OCI-LY7 (cell line): Measurements from ENCODE around the gene FMO4. TPM values are rescaled to one million over a fixed set of nuclear protein-coding genes. Genes with fewer than 3 reads are reported as not detected.

ENCODE experiments used
- BruUV-seq: library from RNA; stranded (reverse); fragments of 400-500 nt; replicated peaks from 2 replicates; lab custom pipeline; 2021; lab: Mats Ljungman, UMichigan
- CTCF ChIA-PET: fragments of 300-600 bp; sonication (Branson Sonifier 250); formaldehyde crosslinking; loops from one replicate; lab custom pipeline; 2022; ENCODE audit warnings: antibody characterized with exemption; ENCODE audit not compliant: unreplicated experiment; lab: Charles Lee
- POLR2A ChIA-PET: fragments of 300-600 bp; sonication (Branson Sonifier 250); formaldehyde crosslinking; loops from one replicate; lab custom pipeline; 2022; ENCODE audit warnings: antibody characterized with exemption; lab: Charles Lee
- DNase-seq: peaks from one replicate; pipeline ENCODE4 v3.0.0-alpha.2; 2015; ENCODE audit warnings: low spot score
- H2AFZ ChIP-seq: fragments of 200-600 bp; sonication (generic), shearing (Covaris generic); 2 replicates; pipeline ENCODE4 v1.6.1; 2014; ENCODE audit warnings: mild to moderate bottlenecking, antibody characterized with exemption, low read length, moderate library complexity
- H3K27ac ChIP-seq: fragments of 200-600 bp; sonication (generic); 2 replicates; pipeline ENCODE4 v1.5.1; 2014; ENCODE audit warnings: mixed run types, low read depth, mild to moderate bottlenecking, moderate library complexity, low read length, inconsistent platforms; ENCODE audit not compliant: poor library complexity, severe bottlenecking
- H3K36me3 ChIP-seq: fragments of 200-600 bp; sonication (generic); 2 replicates; pipeline ENCODE4 v1.6.1; 2014; ENCODE audit warnings: mild to moderate bottlenecking, antibody characterized with exemption, low read length, moderate library complexity, mixed read lengths; ENCODE audit not compliant: insufficient read depth
- H3K4me1 ChIP-seq: fragments of 200-600 bp; sonication (generic); 2 replicates; pipeline ENCODE4 v1.5.1; 2014; ENCODE audit warnings: mild to moderate bottlenecking, low read length; ENCODE audit not compliant: insufficient read depth, poor library complexity, severe bottlenecking
- H3K4me2 ChIP-seq: fragments of 200-600 bp; sonication (generic); 2 replicates; pipeline ENCODE4 v1.6.1; 2014; ENCODE audit warnings: mild to moderate bottlenecking, low read length
- H3K4me3 ChIP-seq: fragments of 200-600 bp; sonication (generic); 2 replicates; pipeline ENCODE4 v1.5.1; 2014; ENCODE audit warnings: mild to moderate bottlenecking, low read depth, low read length; ENCODE audit not compliant: poor library complexity, severe bottlenecking
- H3K79me2 ChIP-seq: fragments of 200-600 bp; sonication (generic); 2 replicates; pipeline ENCODE4 v1.6.1; 2016; ENCODE audit warnings: low read depth, mild to moderate bottlenecking, low read length, moderate library complexity, mixed read lengths; ENCODE audit not compliant: insufficient read depth
- H3K9me2 ChIP-seq: fragments of 200-600 bp; sonication (generic); 2 replicates; pipeline ENCODE4 v1.6.1; 2016; ENCODE audit warnings: mild to moderate bottlenecking, low read length, mixed read lengths; ENCODE audit not compliant: insufficient read depth
- H3K9me3 ChIP-seq: fragments of 200-600 bp; sonication (generic); 2 replicates; pipeline ENCODE4 v1.6.1; 2014; ENCODE audit warnings: mild to moderate bottlenecking, mixed run types, low read length, mixed read lengths
- H4K20me1 ChIP-seq: fragments of 200-600 bp; sonication (generic); 2 replicates; pipeline ENCODE4 v1.6.1; 2014; ENCODE audit warnings: mild to moderate bottlenecking, antibody characterized with exemption, low read length, moderate library complexity, mixed read lengths; ENCODE audit not compliant: insufficient read depth
- EZH2phosphoT487 ChIP-seq: fragments of 200-600 bp; sonication (generic); IDR thresholded peaks from 2 replicates; pipeline ENCODE4 v1.6.1; 2018; ENCODE audit warnings: low read depth, borderline replicate concordance, mild to moderate bottlenecking, mixed run types, antibody characterized with exemption, low read length, moderate library complexity, mixed read lengths
- intact Hi-C: fragments of 100-400 bp; cut with micrococcal nuclease; formaldehyde crosslinking; loops from one replicate; pipeline ENCODE4 v1.10.0; 2022; ENCODE audit not compliant: unreplicated experiment
- total RNA-seq, 2 experiments: library from RNA; depleted of rRNA in 1 of 2; stranded (reverse); fragments of >200 nt in 1 of 2; shearing (Covaris generic) in 1 of 2; gene quantifications; 2 replicates each; pipeline ENCODE4 v1.2.3, GENCODE V29; 2014 to 2022
- TF ChIP-seq, protein P1 (sequence below): fragments of 200-600 bp; sonication (generic); conservative IDR thresholded peaks from 2 replicates; pipeline ENCODE4 v1.5.1; 2014; ENCODE audit warnings: mild to moderate bottlenecking, antibody characterized with exemption, low read length, moderate library complexity, mixed read lengths

FMO4 gene
- total RNA-seq, 2 experiments from 2014 or later: 4.0 to 4.8 TPM

DNA sequence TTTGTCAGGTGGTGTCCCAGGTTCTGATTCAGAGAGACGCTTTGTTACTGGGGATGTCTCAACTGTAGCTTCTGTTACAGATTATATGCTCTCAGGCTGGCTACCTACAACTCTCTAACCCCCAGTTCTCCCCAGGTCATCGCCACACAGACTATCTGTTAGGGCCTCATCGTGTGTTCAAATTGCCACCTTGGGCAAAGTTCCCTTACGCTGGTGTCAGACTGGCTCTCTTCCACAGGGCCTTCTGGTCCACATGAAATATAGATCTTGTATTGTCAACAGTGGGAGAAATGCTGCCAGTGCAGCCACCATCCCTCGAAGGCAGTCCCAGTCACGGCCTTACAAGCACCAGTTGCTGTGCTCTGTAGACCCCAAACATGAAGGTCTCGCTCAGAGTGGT lies 15.3 kb downstream of the FMO4 start:
- Histone ChIP-seq H3K4me3 (no peak overlapping the region), H4K20me1 (no peaks in the 10 kb centered on the region), H3K4me1 (no peaks in the 10 kb centered on the region), H2AFZ (no peak overlapping the region), H3K9me2 (no peaks in the 10 kb centered on the region), H3K36me3 (no peaks in the 10 kb centered on the region), H3K9me3 (no peaks in the 10 kb centered on the region), H3K79me2 (no peaks in the 10 kb centered on the region), H3K4me2 (no peak overlapping the region), H3K27ac (no peak overlapping the region)
- DNase-seq: no peak
- TF ChIP-seq, protein P1, sequence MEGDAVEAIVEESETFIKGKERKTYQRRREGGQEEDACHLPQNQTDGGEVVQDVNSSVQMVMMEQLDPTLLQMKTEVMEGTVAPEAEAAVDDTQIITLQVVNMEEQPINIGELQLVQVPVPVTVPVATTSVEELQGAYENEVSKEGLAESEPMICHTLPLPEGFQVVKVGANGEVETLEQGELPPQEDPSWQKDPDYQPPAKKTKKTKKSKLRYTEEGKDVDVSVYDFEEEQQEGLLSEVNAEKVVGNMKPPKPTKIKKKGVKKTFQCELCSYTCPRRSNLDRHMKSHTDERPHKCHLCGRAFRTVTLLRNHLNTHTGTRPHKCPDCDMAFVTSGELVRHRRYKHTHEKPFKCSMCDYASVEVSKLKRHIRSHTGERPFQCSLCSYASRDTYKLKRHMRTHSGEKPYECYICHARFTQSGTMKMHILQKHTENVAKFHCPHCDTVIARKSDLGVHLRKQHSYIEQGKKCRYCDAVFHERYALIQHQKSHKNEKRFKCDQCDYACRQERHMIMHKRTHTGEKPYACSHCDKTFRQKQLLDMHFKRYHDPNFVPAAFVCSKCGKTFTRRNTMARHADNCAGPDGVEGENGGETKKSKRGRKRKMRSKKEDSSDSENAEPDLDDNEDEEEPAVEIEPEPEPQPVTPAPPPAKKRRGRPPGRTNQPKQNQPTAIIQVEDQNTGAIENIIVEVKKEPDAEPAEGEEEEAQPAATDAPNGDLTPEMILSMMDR: no peak
- no peak for TF ChIP-seq EZH2phosphoT487
- BruUV-seq: no TSS peak
- ChIA-PET CTCF (no interaction called here), POLR2A (no interaction called here)
- intact Hi-C loops: no loop called here

DNA sequence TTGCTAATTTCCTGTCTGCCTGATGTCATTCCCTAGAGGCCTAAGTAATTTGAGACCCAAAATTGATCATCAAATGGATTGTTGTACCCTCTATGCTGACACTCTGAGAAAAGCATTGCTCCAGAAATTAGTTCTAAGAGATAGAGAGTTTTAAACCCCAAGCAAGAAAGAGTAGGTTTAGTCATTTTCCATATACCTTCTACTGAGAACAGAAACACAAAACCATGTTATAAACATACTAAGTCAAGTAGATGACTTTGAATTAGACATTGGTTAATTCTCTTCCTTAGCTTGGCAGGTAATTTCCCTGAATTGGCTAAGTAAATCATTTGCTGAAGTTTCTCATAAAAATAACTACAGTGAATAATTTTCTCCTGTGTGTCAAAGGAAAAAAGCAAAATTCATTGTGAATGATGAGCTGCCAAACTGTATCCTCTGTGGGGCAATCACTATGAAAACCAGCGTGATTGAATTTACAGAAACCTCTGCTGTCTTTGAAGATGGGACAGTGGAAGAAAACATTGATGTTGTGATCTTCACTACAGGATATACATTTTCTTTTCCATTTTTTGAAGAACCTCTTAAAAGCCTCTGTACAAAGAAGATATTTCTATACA lies 20.1 kb downstream of the FMO4 start:
- Histone ChIP-seq H3K36me3 (no peaks in the 10 kb centered on the region), H3K79me2 (no peaks in the 10 kb centered on the region), H3K9me2 (no peaks in the 10 kb centered on the region), H2AFZ (no peak overlapping the region), H3K4me1 (no peaks in the 10 kb centered on the region), H4K20me1 (no peaks in the 10 kb centered on the region), H3K4me3 (no peak overlapping the region), H3K4me2 (no peak overlapping the region), H3K9me3 (no peaks in the 10 kb centered on the region), H3K27ac (no peak overlapping the region)
- DNase-seq: no peak
- intact Hi-C loops: no loop called here
- TF ChIP-seq EZH2phosphoT487: no peak
- TF ChIP-seq, protein P1: no peak
- CTCF ChIA-PET: no interaction called here
- POLR2A ChIA-PET: interaction anchor here (0.5 kb wide), 1 partner anchor 661 kb away, joined by 3 read pairs; no protein-coding TSS in a partner anchor
- BruUV-seq: no TSS peak

DNA sequence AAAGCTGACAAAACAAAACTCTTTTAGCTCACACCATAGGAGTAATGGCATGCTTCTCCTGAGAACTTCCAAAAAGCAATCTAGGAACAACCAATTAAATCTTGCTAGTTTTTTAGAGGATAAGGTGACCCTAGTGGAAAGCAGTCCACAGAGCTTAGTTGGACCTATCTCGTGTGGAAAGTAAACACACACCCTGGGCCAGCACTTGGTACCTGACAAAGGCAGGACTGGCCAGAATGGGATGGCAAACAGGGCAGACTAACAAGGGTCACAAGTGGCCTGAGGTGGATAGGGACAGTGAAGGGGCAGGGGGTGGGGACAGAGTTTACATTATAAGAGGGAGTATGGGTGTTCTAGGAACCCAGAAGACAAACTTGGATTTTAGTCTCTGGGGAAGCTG lies 22.0 kb downstream of the FMO4 start:
- Histone ChIP-seq H3K4me3 (no peak overlapping the region), H3K9me2 (no peaks in the 10 kb centered on the region), H3K27ac (no peak overlapping the region), H3K79me2 (no peaks in the 10 kb centered on the region), H3K4me2 (no peak overlapping the region), H2AFZ (no peak overlapping the region), H3K36me3 (no peaks in the 10 kb centered on the region), H3K9me3 (no peaks in the 10 kb centered on the region), H4K20me1 (no peaks in the 10 kb centered on the region), H3K4me1 (no peaks in the 10 kb centered on the region)
- TF ChIP-seq, protein P1: no peak
- TF ChIP-seq EZH2phosphoT487: no peak
- intact Hi-C loops: no loop called here
- DNase-seq: no peak
- CTCF ChIA-PET: no interaction called here
- POLR2A ChIA-PET: interaction anchor here (0.7 to 0.9 kb wide), 3 partner anchors 14 to 279 kb away, joined by 3 to 5 read pairs (median 4); no protein-coding TSS in a partner anchor
- no TSS peak for BruUV-seq
